GM21576 (cell line): ENCODE data around the gene CHKA.

Experiments
- ATAC-seq: cut with Tn5 transposase; IDR thresholded peaks from one replicate; pipeline ENCODE4 v1.9.1; 2021; ENCODE audit warnings: mild to moderate bottlenecking, moderate library complexity; ENCODE audit not compliant: unreplicated experiment

The CHKA gene

GRCh38 chr11:68033708-68034045 lies 87.5 kb downstream of the CHKA start:
- no peak for ATAC-seq

GRCh38 chr11:68032997-68033707 lies 88.0 kb downstream of the CHKA start:
- no peak for ATAC-seq

- no peak for ATAC-seq
Observed at GRCh38 chr11:68032003-68032402, 89.2 kb downstream of the CHKA start.

GRCh38 chr11:68031144-68031464 lies 90.1 kb downstream of the CHKA start:
- no peak for ATAC-seq

- peak; percentile 92 for ATAC-seq
Observed at GRCh38 chr11:68030318-68031143, 90.7 kb downstream of the CHKA start, which contains the start of gene NDUFS8. Gene NDUFS8, plus strand, starts transcription at chr11:68030681. Its CDS starts 1,471 bp downstream, at chr11:68032152.

- no peak for ATAC-seq
Observed at GRCh38 chr11:68028802-68029545, 92.2 kb downstream of the CHKA start.

- ATAC-seq = no peak
Observed at GRCh38 chr11:68027667-68028066, 93.5 kb downstream of the CHKA start.

- no peak for ATAC-seq
Observed at GRCh38 chr11:68026391-68027105, 94.6 kb downstream of the CHKA start.

GRCh38 chr11:68025047-68025446 lies 96.1 kb downstream of the CHKA start:
- no peak for ATAC-seq

GRCh38 chr11:68024508-68024907 lies 96.7 kb downstream of the CHKA start:
- no peak for ATAC-seq

- ATAC-seq = no peak
Observed at GRCh38 chr11:68022531-68022930, 98.7 kb downstream of the CHKA start.

- ATAC-seq = no peak
Observed at GRCh38 chr11:68021167-68021787, 99.9 kb downstream of the CHKA start.

- ATAC-seq = no peak
Observed at GRCh38 chr11:68020575-68020974, 100.6 kb downstream of the CHKA start.

GRCh38 chr11:68019486-68019885 lies 101.7 kb downstream of the CHKA start:
- ATAC-seq = no peak

GRCh38 chr11:68018730-68019190 lies 102.4 kb downstream of the CHKA start:
- ATAC-seq = no peak

- no peak for ATAC-seq
Observed at GRCh38 chr11:68017980-68018729, 103.0 kb downstream of the CHKA start.

- ATAC-seq = no peak
Observed at GRCh38 chr11:68016904-68017817, 104.0 kb downstream of the CHKA start.

GRCh38 chr11:68016161-68016903 lies 104.9 kb downstream of the CHKA start:
- ATAC-seq = no peak
